AML-193 (cell line): ENCODE measurements around the gene XAGE2.

Experiments
- DNase-seq, 2 experiments: peaks; one replicate each; lab custom pipeline; 2025; lab: John Stamatoyannopoulos, UW

The XAGE2 gene

GRCh38 chrX:52424656-52425055 lies 55.8 kb downstream of the XAGE2 start:
- no peak for DNase-seq
